Right atrium auricular region (tissue), 2 donors: Measurements from ENCODE around the gene TPSD1. TPM values are rescaled to one million over a fixed set of nuclear protein-coding genes. Genes with fewer than 3 reads are reported as not detected.

ENCODE experiments used
- DNase-seq: peaks from one replicate; pipeline ENCODE4 v3.0.0-alpha.2; 2019; ENCODE audit warnings: low spot score
- H3K27ac ChIP-seq, 2 donors: fragments of 200-600 bp; sonication (generic); 1 replicate in 1 of 2; 2 replicates in 1 of 2; pipeline ENCODE4 v1.5.1; 2016 to 2019
- H3K27me3 ChIP-seq, 2 donors: fragments of 200-600 bp; sonication (generic); one replicate each; pipeline versions ENCODE4 v1.5.1 to v1.6.0; 2017 to 2019
- H3K36me3 ChIP-seq: fragments of 200-600 bp; sonication (generic); one replicate; pipeline ENCODE4 v1.5.1; 2016
- H3K4me1 ChIP-seq, 2 donors: fragments of 200-600 bp; sonication (generic); one replicate each; pipeline versions ENCODE4 v1.5.1 to v1.6.0; 2017 to 2019
- H3K4me3 ChIP-seq, 2 donors: fragments of 200-600 bp; sonication (generic); 1 replicate in 1 of 2; 2 replicates in 1 of 2; pipeline ENCODE4 v1.5.1; 2017 to 2019; ENCODE audit warnings: mild to moderate bottlenecking in 1 of 2, moderate library complexity in 1 of 2
- H3K9me3 ChIP-seq, 2 donors: fragments of 200-600 bp; sonication (generic); one replicate each; pipeline ENCODE4 v1.5.1; 2019
- CTCF ChIP-seq, 2 donors: fragments of 200-600 bp; sonication (generic); IDR thresholded peaks; one replicate each; pipeline ENCODE4 v1.5.1; 2019; ENCODE audit warnings: antibody characterized with exemption in 2 of 2
- total RNA-seq, 2 donors: library from RNA; depleted of rRNA; stranded (reverse); fragments of >200 nt; gene quantifications; one replicate each; pipeline ENCODE4 v1.1.0, GENCODE V29; 2016

Gene TPSD1
- total RNA-seq, 2 donors from 2014 or later = 0.63 TPM; not detected in 1

DNA sequence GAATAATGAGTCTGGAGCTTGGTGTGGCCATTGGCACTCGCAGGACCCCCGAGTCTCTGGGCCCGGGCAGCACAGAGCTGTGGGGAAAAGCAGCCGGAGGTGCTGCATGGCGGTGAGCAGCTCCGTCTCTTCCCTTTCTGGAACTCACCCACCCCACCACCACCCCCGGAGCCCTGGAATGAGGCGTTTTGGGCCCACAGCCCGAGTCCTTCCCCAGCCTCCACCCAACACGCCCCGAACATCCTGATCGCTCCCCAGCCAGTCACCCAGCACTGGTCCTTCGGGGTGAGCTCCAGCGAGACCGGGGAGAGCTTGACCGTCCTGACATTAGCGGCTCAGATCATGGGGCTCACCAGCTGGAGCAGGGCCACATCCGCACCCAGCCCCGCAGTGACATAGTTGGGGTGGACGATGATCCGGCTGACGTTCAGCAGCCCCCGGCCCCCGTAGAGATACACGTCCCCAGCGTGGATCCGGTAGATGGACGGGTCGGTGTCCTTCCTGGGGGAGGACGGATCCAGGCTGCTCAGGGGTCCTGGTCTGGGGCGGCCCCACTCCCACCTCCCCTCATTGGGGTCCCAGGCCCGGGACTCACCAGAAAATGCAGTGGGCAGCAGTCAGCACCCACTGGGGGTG is 6.5 kb downstream of the TPSD1 start:
- Histone ChIP-seq H3K27me3 (peaks cover 8 to 9% of the 10 kb centered on the region in 2 donors), H3K9me3 (no peaks in the 10 kb centered on the region), H3K36me3 (no peaks in the 10 kb centered on the region), H3K27ac (no peak overlapping the region), H3K4me3 (no peak overlapping the region), H3K4me1 (no peaks in the 10 kb centered on the region)
- TF ChIP-seq CTCF (IDR thresholded peaks at IDR 0.05) = no peak
- DNase-seq = no peak

- Histone ChIP-seq H3K9me3 (no peaks in the 10 kb centered on the region), H3K27me3 (peaks cover 4 to 8% of the 10 kb centered on the region in 2 donors), H3K27ac (no peak overlapping the region), H3K4me3 (no peak overlapping the region), H3K4me1 (no peaks in the 10 kb centered on the region), H3K36me3 (no peaks in the 10 kb centered on the region)
- no peak for TF ChIP-seq CTCF (IDR thresholded peaks at IDR 0.05)
- no peak for DNase-seq
Observed at GRCh38 chr16:1262846-1263221, 7.0 kb downstream of the TPSD1 start.

DNA sequence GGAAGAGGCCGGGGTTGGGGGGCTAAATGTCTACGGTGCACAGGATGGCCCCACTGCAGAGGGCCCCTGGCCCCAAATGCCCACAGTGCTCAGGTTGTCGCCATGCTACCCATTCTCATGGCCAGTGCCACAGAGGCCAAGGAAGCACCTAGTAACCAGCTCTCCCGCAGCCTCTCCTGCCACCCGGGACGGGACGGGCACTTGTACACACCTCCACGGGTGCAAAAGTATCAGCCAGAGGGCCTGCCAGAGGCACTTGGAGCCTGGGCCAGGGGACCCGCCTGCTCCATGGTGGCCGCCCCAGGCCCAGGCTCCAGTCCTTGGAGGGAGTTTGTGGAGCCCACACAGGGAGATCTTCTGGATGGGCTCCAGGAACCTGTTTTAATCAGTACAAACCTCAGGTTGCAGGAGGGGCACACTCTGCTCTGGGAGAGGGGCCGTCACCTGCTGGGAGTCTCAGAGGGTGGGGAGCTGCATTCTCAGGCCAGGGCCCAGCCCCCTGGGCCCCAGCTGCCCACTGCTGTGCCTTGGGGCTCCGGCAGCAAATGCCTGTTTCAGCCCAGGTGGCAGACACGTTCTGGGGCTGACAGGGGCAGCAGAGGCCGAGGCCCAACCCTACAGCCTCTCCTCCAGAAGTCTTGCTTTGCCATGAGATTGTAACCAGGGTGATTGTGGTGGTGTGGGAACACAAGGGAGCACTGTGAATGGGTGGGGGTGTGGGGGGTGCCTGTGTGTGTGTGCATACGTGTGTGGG is 7.9 kb downstream of the TPSD1 start:
- no peak for DNase-seq
- Histone ChIP-seq H3K27ac (no peak overlapping the region), H3K27me3 (peaks cover 0 to 8% of the 10 kb centered on the region in 2 donors), H3K4me3 (no peak overlapping the region), H3K4me1 (no peaks in the 10 kb centered on the region), H3K9me3 (no peaks in the 10 kb centered on the region), H3K36me3 (no peaks in the 10 kb centered on the region)
- TF ChIP-seq CTCF (IDR thresholded peaks at IDR 0.05) = no peak

DNA sequence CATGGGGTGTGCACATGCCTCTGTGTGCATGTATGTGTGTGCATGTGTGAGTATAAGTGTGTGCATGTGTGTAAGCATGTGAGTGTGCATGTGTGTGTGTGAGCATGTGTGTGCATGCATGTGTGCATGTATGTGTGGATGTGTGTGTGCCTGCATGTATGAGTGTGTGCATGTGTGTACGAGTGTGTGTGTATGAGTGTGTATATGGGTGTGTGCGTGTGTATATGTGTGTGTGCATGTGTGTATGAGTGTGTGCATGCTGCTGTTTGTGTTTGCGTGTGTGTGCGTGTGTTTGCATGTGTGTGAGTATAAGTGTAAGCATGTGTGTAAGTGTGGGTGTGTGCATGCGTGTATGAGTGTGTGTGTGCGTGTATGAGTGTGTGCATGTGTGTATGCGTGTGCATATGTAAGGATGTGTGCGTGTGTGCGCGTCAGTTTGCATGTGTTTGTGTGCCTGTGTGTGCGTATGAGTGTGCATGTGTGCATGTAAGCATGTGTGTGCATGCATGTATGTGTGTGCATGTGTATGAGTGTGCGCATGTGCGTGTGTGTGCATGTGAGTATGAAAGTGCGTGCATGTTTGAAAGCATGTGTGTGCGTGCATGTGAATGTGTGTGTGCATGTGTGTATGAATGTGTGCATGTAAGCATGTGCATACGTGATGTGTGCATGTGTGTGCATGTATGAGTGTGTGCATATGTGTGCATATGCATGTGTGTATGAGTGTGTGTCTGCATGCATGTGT is 8.6 kb downstream of the TPSD1 start:
- H3K27me3 ChIP-seq = peaks cover 0 to 5% of the 10 kb centered on the region in 2 donors
- no peak for DNase-seq

GRCh38 chr16:1265090-1265630 is 9.3 kb downstream of the TPSD1 start:
- H3K27me3 ChIP-seq = peaks cover 0 to 5% of the 10 kb centered on the region in 2 donors
- no peaks in the 10 kb centered on the region for H3K36me3 ChIP-seq
- H3K4me1 ChIP-seq = no peaks in the 10 kb centered on the region
- no peaks in the 10 kb centered on the region for H3K9me3 ChIP-seq
- H3K4me3 ChIP-seq = no peak overlapping the region
- no peak for TF ChIP-seq CTCF (IDR thresholded peaks at IDR 0.05)
- DNase-seq = no peak
- H3K27ac ChIP-seq = no peak overlapping the region

More for the DNA sequence above, 8.6 kb downstream of the TPSD1 start:
- H3K4me3 ChIP-seq = no peak overlapping the region
- no peak for TF ChIP-seq CTCF (IDR thresholded peaks at IDR 0.05)
- H3K4me1 ChIP-seq = no peaks in the 10 kb centered on the region
- no peak overlapping the region for H3K27ac ChIP-seq
- H3K36me3 ChIP-seq = no peaks in the 10 kb centered on the region
- H3K9me3 ChIP-seq = no peaks in the 10 kb centered on the region
